ENCODE measurements around the gene MRTFA.
"Not testable (repeated sequence)": the region's sequence is repeated elsewhere in the genome, so short reads cannot be mapped to it uniquely, and the experiment has no call there.

GRCh38 chr22:40378448-40378847 lies 258.1 kb downstream of the MRTFA start:
- not testable (repeated sequence) for TF ChIP-seq CTCF, POLR2A (IDR thresholded peaks at IDR 0.05)
